GM04504 (cell line): ENCODE data around the gene MAP2K2.

Source experiments
- DNase-seq: peaks from one replicate; pipeline ENCODE4 v3.0.0-alpha.2; 2012; ENCODE audit warnings: low read depth

The MAP2K2 gene

DNA sequence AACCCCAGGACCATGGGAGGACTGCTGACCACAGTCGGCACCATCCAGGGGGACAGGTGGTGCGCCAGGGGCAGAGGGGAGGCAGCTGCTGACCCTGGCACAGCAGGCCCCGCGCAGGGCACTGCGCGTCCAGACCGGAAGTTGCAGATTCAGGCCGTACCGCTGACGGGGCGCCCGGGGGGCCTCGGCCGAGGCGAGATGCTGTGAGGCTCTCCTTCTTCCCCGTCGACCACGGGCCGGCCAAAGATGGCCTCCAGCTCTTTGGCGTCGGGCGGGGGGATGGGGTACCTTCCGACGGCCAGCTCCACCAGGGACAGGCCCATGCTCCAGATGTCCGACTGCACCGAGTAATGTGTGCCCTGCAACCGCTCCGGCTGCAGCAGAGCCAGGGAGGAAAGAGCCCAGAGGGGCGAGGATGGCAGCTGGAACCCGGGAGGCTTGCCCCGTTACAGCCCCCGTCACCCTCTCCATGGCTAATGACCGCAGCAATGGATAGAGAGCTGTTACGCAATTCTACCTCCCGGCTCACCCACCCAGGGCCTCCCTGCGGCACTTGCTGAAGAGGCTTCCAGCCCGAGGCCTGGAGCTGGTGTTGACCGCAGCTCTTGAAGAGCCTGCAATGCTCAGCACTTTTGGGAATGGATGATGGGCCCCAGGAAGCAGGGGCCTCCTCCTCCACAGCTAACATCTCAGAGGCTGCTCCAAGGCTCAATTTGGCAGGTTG lies 24.7 kb downstream of the MAP2K2 start:
- DNase-seq = no peak

GRCh38 chr19:4098493-4098892 lies 25.4 kb downstream of the MAP2K2 start:
- no peak for DNase-seq

DNA sequence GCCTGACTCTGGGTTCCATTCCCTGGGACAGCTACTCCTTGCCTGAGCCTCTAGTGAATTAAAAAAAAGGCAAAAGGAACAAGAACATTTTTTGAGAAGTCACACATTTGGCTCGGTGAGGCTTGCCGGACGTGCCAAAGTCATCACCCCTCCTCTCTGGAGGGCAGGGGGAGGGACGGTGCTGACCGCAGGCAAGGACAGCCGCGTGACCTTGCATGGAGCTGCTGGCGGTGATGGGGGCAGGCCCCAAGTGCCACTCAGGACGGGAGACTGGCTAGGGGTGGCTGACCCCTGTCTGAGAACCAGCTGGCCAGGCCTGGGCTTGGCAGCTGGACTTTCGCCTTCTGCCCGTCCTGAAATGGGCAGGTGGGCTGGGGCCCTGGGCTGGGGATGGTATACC lies 26.4 kb downstream of the MAP2K2 start:
- DNase-seq = no peak

GRCh38 chr19:4096049-4096892 lies 27.7 kb downstream of the MAP2K2 start:
- DNase-seq = no peak

DNA sequence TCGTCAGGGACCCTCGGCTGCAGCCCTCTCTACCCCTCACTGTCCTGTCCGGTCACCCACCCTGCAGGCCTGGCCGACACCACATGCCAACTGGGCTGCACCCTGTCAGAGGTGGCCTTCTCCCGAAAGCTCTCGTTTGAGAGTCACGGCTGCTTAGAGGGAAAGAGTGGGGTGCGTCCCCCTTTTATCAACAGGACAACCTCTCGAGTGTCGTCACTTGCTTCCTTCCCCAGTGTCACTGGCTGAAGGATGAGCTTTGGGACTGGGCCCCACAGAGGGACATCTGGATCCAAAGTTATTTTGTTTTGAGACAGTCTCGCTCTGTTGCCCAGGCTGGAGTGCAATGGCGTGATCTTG lies 28.5 kb downstream of the MAP2K2 start:
- no peak for DNase-seq

- no peak for DNase-seq
Observed at GRCh38 chr19:4094761-4095487, 29.0 kb downstream of the MAP2K2 start.

GRCh38 chr19:4094291-4094690 lies 29.6 kb downstream of the MAP2K2 start:
- no peak for DNase-seq

DNA sequence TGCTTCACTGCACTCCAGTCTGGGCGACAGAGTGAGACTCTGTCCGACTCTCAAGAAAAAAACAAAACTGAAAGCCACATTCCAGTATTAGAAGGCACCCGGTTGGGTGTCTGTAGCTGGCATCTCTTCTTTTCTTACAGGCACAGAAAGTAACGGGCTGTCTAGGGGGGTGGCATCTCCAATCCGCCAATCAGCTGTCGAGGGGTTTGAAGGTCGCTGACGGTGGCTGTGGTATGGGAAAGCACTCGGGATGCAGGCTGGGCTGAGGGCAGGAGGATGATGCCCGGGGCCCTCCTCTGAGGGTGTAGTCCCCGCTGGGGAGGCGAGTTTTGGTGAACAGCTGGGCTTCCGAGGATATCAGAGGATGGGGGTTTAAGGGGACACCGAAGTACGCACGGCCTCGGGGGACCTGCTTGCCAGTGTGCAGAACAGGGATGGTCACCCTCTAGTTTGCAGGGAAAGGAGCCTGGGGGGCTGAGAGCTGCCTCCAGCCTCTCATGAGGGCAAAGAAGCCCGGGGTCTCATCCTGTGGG lies 30.2 kb downstream of the MAP2K2 start:
- DNase-seq = no peak

DNA sequence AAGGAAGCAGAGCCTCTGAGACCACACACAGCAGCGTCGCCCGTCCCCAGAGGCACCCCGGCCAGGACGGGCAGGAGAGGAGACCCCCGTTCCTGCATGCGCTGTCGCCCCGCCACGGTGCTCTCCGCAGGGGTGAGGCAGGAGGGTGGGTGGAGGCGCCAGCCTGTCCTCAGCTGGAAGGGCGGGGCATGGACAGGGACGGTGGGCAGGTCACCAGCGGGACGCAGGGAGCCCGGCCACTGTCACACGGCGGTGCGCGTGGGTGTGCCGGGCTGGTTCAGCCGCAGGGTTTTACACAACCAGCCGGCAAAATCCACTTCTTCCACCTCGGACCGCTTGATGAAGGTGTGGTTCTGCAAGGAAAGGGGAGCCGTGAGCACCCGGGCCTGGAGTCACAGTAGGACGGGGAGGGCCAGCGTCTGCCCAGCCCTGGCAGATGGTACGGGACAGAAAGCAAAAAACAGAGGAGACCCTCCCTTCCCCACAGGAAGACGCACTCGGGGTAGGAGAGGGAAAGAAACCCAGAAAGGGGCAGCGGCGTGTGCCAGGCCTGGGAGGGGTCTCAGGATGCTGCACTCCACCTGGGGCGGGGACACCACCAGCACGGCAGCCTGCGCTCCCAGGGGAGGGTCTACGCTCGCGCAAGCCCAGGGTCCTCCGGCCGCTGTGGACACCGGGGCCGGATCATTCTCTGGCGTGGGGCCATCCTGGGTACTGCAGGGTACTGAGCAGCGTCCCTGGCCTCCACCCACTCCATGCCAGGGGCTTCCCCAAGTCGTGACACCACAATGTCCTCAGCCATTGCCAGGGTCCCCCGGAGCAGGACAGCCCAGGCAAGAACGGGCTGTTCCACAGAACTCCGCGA lies 33.3 kb downstream of the MAP2K2 start:
- DNase-seq = no peak

- DNase-seq = no peak
Observed at GRCh38 chr19:4089946-4090345, 34.0 kb downstream of the MAP2K2 start.

DNA sequence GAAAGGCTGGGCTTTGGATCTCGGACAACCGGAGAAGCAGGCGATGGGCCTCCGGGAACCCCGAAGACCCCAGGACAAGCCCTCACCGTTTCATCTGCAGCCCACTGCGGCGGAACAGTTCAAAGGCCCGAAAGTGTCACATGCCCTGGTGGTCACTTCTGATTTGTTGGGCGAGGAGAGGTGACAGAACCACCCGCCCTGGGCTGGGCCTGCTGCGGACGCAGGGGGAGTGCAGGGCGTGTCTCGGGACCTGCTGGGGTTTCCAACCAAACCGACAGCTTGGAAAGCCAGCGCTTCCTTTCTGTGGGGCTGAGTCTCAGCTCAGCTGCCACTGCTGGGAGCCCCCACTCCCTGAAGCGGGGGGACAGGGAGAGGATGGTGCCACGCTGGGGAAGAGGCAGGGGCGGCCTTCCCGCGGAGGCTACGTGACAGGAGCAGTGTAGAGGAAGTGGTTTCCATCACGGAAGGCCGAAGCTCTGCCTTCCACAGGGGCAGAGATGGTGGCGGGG lies 34.5 kb downstream of the MAP2K2 start:
- no peak for DNase-seq

GRCh38 chr19:4088975-4089374 lies 34.9 kb downstream of the MAP2K2 start:
- no peak for DNase-seq

DNA sequence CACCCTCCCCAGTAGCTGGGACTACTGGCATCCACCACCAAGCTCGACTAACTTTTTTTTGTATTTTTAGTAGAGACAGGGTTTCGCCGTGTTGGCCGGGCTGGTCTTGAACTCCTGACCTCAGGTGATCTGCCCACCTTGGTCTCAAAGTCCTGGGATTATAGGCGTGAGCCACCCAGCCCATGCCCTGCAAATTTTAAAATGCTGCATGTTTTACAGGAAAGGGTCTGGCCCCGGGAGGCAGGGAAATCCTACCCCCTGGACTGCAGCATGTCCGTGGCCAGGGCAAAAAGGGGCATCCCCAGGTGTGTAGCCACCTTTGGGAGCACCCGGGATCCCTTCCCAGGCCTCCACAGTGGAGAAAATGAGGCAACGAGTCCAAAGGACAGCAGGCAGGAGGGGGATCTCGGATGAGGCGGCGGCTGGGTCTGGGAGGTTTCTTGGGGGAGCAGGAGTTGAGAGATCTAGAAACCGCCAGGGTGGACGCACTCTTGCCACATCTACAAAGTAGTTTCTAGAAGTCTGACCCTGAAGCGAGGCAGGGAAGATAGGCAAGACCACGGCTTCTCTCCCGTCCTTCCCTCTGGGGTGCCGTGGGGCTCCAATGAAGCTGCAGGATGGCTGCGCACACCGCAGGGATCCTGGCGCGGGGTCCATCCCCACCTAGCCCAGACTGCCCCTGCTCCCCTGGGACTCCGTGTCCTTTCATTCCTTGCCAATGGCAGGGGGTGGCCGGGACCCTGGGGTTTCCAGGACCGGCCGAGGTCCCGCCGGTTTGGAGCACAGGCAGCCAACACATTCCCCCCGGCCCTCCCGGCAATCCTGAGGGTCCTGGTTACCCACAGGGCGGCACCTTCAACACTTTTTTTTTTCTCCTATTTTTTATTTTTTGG lies 35.9 kb downstream of the MAP2K2 start:
- DNase-seq = no peak

DNA sequence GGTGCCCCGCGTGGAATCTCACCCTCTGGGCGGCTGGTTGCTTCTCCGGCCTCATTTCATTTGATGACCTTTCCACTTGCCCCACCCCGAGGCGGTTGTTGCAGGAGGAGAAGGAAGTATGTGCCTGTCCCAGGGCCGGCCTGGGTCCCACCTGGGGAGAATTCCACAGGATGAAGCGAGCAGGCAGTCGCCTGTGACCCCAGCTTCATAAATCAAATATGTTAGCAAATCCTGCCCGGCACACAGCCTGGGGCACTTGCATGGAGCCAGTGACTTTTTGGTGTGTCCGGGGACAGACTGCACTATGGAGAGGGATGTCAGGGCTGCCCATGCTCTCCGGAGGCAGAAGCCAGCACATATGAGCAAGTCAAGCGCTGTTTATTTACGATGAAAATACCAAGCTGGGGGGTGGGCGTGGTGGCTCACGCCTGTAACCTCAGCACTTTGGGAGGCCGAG lies 37.5 kb downstream of the MAP2K2 start:
- no peak for DNase-seq

DNA sequence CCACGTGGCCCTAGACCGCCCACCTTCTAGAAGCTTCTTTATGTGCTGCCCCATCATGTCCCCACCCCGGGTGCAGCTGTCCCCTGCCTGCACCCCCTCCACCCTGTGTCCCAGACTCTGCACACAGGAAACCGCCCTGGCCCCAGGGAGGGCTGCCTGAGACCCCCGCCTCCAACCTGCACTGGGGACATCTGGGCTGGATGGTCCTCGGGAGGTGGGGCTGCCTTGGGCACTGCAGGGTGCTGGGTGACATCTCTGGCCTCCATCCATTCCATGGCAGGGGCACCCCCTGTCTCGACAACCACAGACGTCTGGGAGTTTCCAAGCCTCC lies 39.4 kb downstream of the MAP2K2 start:
- DNase-seq = no peak

- no peak for DNase-seq
Observed at GRCh38 chr19:4083677-4084546, 40.0 kb downstream of the MAP2K2 start.

- DNase-seq = no peak
Observed at GRCh38 chr19:4082172-4082571, 41.8 kb downstream of the MAP2K2 start.

DNA sequence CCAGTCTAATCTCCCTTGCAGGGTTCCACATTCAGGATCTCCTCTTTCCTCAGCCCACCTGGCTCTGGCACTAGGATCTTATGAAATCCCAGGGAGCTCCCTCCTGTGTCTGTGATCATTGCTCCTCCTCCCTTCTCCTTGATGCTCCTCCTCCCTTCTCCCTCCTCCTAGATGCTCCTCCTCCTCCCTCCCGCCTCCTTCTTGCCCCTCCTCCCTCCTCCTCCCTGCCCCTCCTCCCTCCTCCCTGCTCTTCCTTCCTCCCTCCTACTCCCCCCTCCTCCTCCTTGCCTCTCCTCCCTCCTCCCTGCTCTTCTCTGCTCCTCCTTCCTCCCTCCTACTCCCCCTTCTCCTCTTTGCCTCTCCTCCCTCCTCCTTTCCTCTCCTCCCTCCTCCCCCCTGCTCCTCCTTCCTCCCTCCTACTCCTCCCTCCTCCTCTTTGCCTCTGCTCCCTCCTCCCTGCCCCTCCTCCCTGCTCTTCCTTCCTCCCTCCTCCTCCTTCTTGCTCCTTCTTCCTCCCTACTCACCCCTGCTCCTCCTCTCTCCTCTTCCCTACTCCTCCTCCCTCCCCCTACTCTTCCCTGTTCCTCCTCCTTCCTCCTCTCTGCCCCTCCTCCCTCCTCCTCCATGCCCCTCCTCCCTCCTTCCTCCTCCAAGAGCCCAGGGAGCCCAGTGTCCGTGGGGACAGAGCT lies 42.3 kb downstream of the MAP2K2 start:
- no peak for DNase-seq

DNA sequence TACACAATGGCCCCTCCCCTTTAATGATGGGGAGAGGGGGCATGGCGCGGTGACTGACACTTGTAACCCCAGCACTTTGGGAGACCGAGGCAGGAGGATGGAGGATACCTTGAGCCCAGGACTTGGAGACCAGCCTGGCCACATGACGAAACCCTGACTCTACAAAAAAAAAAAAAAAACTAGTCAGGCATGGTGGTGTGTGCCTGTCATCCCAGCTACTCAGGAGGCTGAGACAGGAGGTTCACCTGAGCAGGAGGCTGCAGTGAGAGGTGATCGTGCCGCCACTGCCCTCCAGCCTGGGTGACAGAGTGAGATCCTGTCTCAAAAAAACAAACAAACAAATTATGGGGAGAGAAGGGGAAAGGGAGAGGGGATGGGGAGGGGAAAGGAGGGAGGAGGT lies 43.4 kb downstream of the MAP2K2 start:
- no peak for DNase-seq
